H1 (cell line): ENCODE results near the gene C2orf81. TPM values are rescaled to one million over a fixed set of nuclear protein-coding genes. Genes with fewer than 3 reads are reported as not detected.

Experiments used
- CHD1 ChIP-seq: IDR thresholded peaks from 2 replicates; pipeline ENCODE4 v1.6.1; 2012; ENCODE audit warnings: low read depth, low read length, improper control_type of control experiment
- CHD2 ChIP-seq: IDR thresholded peaks from 2 replicates; pipeline ENCODE4 v1.6.1; 2012; ENCODE audit warnings: low read length, improper control_type of control experiment
- CTCF ChIP-seq, 3 experiments: IDR thresholded peaks; 1 replicate in 2 of 3; 2 replicates in 1 of 3; pipeline versions ENCODE4 v1.5.1 to v1.6.1; 2011; ENCODE audit warnings: low read length in 3 of 3, mild to moderate bottlenecking in 3 of 3, inconsistent platforms in 2 of 3, low read depth in 1 of 3, moderate library complexity in 1 of 3; ENCODE audit not compliant: insufficient read depth in 1 of 3; ENCODE audit errors: control extremely low read depth in 1 of 3
- GTF2F1 ChIP-seq: IDR thresholded peaks from 2 replicates; pipeline ENCODE4 v1.6.1; 2012; ENCODE audit warnings: low read depth, low read length, improper control_type of control experiment, borderline replicate concordance
- KDM5A ChIP-seq: fragments of 200-600 bp; IDR thresholded peaks from 2 replicates; pipeline ENCODE4 v1.7.1; 2012; ENCODE audit warnings: mild to moderate bottlenecking, low read length, inconsistent platforms, mixed read lengths
- MAFK ChIP-seq: IDR thresholded peaks from 2 replicates; pipeline ENCODE4 v1.6.1; 2012; ENCODE audit warnings: low read depth, mild to moderate bottlenecking, improper control_type of control experiment, low read length
- POLR2A ChIP-seq, 2 experiments: IDR thresholded peaks; 1 replicate in 1 of 2; 2 replicates in 1 of 2; pipeline ENCODE4 v1.6.1; 2011; ENCODE audit warnings: low read depth in 2 of 2, low read length in 2 of 2, mild to moderate bottlenecking in 2 of 2; ENCODE audit errors: control extremely low read depth in 1 of 2
- POLR2AphosphoS5 ChIP-seq: IDR thresholded peaks from 2 replicates; pipeline ENCODE4 v1.6.1; 2011; ENCODE audit warnings: low read depth, low read length
- RXRA ChIP-seq: IDR thresholded peaks from 2 replicates; pipeline ENCODE4 v1.6.1; 2011; ENCODE audit warnings: low read depth, mild to moderate bottlenecking, low read length, moderate library complexity; ENCODE audit not compliant: insufficient read depth
- SIRT6 ChIP-seq: IDR thresholded peaks from one replicate; pipeline ENCODE4 v1.7.1; 2012; ENCODE audit warnings: low read length, inconsistent platforms
- SP1 ChIP-seq: IDR thresholded peaks from 2 replicates; pipeline ENCODE4 v1.6.1; 2011; ENCODE audit warnings: low read depth, low read length
- SP2 ChIP-seq: IDR thresholded peaks from 2 replicates; pipeline ENCODE4 v1.6.1; 2012; ENCODE audit warnings: mild to moderate bottlenecking, low read length, inconsistent platforms
- SRF ChIP-seq: IDR thresholded peaks from 2 replicates; pipeline ENCODE4 v1.6.1; 2011; ENCODE audit warnings: mild to moderate bottlenecking, low read depth, low read length, moderate library complexity
- YY1 ChIP-seq: IDR thresholded peaks from 2 replicates; pipeline ENCODE4 v1.6.1; 2011; ENCODE audit warnings: low read depth, mild to moderate bottlenecking, low read length
- ZNF274 ChIP-seq: IDR thresholded peaks from 2 replicates; pipeline ENCODE4 v1.7.0; 2012; ENCODE audit warnings: low read length, borderline replicate concordance; ENCODE audit errors: extremely low read depth
- polyA plus RNA-seq, 7 experiments: library from polyadenylated mRNA; depleted of rRNA in 3 of 7; stranded (reverse) in 5 of 7; unstranded in 2 of 7; fragments of >200 nt in 5 of 7; fragments of 200-250 nt in 2 of 7; gene quantifications; 1 replicate in 5 of 7; 2 replicates in 1 of 7; 4 replicates in 1 of 7; pipeline versions ENCODE4 v1.2.1 to v1.2.3, GENCODE V29; 2011 to 2013; ENCODE audit warnings: missing spikeins in 2 of 7, mixed read lengths in 2 of 7
- total RNA-seq: library from RNA; stranded (reverse); fragmentation: NEBNext Ultra II Directional; extraction: Animal tissue kit (Norgen Biotek cat#: 25700); gene quantifications from 2 replicates; pipeline ENCODE4 v1.2.1, GENCODE V29; 2021
- TF ChIP-seq, protein P1 (sequence below): IDR thresholded peaks from 2 replicates; pipeline ENCODE4 v1.6.1; 2011; ENCODE audit warnings: low read length, improper control_type of control experiment
- TF ChIP-seq, protein P2 (sequence below): IDR thresholded peaks from 2 replicates; pipeline ENCODE4 v1.6.1; 2012; ENCODE audit warnings: inconsistent platforms

Gene C2orf81
- total and polyA plus RNA-seq, 2 of the 8 experiments (the other 6 are each of a cell fraction or from before 2014, with no cell fraction given) = 1.6 to 3.3 TPM

GRCh38 chr2:74458132-74458937 is 36.9 kb upstream of the C2orf81 start, which contains the start of gene WBP1 (continued):
- TF ChIP-seq CTCF (IDR thresholded peaks at IDR 0.05; ENCODE audit: control extremely low read depth in 1 of 3, insufficient read depth in 1 of 3, low read depth in 1 of 3, low read length in 3 of 3) = no peak
- TF ChIP-seq KDM5A = peak; percentile 80
- TF ChIP-seq, protein P1, sequence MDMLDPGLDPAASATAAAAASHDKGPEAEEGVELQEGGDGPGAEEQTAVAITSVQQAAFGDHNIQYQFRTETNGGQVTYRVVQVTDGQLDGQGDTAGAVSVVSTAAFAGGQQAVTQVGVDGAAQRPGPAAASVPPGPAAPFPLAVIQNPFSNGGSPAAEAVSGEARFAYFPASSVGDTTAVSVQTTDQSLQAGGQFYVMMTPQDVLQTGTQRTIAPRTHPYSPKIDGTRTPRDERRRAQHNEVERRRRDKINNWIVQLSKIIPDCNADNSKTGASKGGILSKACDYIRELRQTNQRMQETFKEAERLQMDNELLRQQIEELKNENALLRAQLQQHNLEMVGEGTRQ = no peak
- peak; percentile 31; the same call in 1 of the 2 replicates for TF ChIP-seq POLR2AphosphoS5
- no peak for TF ChIP-seq MAFK
- TF ChIP-seq RXRA = no peak
- TF ChIP-seq GTF2F1 = no peak
- TF ChIP-seq SP1 = peak; percentile 97
- peak; percentile 86 for TF ChIP-seq SP2
- TF ChIP-seq POLR2A (IDR thresholded peaks at IDR 0.05; ENCODE audit: control extremely low read depth in 1 of 2, low read depth in 2 of 2, low read length in 2 of 2) = peak in 1 of 2 experiments; percentile 83; a peak in 2 of 3 replicates
- no peak for TF ChIP-seq SIRT6
- TF ChIP-seq, protein P2, sequence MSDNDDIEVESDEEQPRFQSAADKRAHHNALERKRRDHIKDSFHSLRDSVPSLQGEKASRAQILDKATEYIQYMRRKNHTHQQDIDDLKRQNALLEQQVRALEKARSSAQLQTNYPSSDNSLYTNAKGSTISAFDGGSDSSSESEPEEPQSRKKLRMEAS = no peak
- peak; percentile 72; the same call in 1 of the 2 replicates for TF ChIP-seq YY1
- TF ChIP-seq SRF = no peak
- no peak for TF ChIP-seq ZNF274
- peak; percentile 86 for TF ChIP-seq CHD2
- no peak for TF ChIP-seq CHD1
